H1 (cell line): ENCODE data around the gene FANK1. TPM values are rescaled to one million over a fixed set of nuclear protein-coding genes. Genes with fewer than 3 reads are reported as not detected.

ENCODE experiments used
- CTCF ChIA-PET: fragments of 300-600 bp; sonication (Branson Sonifier 250); formaldehyde crosslinking; loops from one replicate; lab custom pipeline; 2021; ENCODE audit not compliant: partially characterized antibody; lab: Charles Lee
- POLR2A ChIA-PET: fragments of 300-600 bp; sonication (Branson Sonifier 250); formaldehyde crosslinking; loops from one replicate; lab custom pipeline; 2021; ENCODE audit warnings: inconsistent platforms; ENCODE audit not compliant: partially characterized antibody; lab: Charles Lee
- DNase-seq, 2 experiments: peaks; one replicate each; pipeline versions ENCODE4 v3.0.0 to v3.0.0-alpha.2; 2010 to 2022; ENCODE audit warnings: low spot score in 2 of 2, low read depth in 1 of 2, mixed read lengths in 1 of 2
- FAIRE-seq: peaks from 2 replicates; lab custom pipeline; 2011; peaks lifted over from hg19 to GRCh38; lab: Jason Lieb, UNC
- H2AFZ ChIP-seq: 2 replicates; pipeline ENCODE4 v1.8.1; 2012; ENCODE audit warnings: low read length, inconsistent platforms
- H2AK5ac ChIP-seq: 2 replicates; pipeline ENCODE4 v1.6.1; 2013; ENCODE audit warnings: low read depth, low read length
- H2BK120ac ChIP-seq: replicated peaks from 2 replicates; pipeline ENCODE3; 2013; ENCODE audit warnings: low read depth, low read length, inconsistent platforms
- H2BK12ac ChIP-seq: 2 replicates; pipeline ENCODE4 v1.6.1; 2013; ENCODE audit warnings: low read depth, low read length
- H2BK15ac ChIP-seq: 2 replicates; pipeline ENCODE4 v1.6.1; 2013; ENCODE audit warnings: low read length
- H2BK20ac ChIP-seq: 2 replicates; pipeline ENCODE4 v1.6.1; 2013; ENCODE audit warnings: low read length
- H2BK5ac ChIP-seq: 2 replicates; pipeline ENCODE4 v1.6.1; 2013; ENCODE audit warnings: low read depth, low read length
- H3K14ac ChIP-seq: 2 replicates; pipeline ENCODE4 v1.6.1; 2013; ENCODE audit warnings: inconsistent platforms; ENCODE audit not compliant: insufficient read length
- H3K18ac ChIP-seq: 2 replicates; pipeline ENCODE4 v1.6.1; 2013; ENCODE audit warnings: low read length; ENCODE audit errors: extremely low read depth
- H3K23ac ChIP-seq: 2 replicates; pipeline ENCODE4 v1.6.1; 2013; ENCODE audit warnings: inconsistent platforms; ENCODE audit not compliant: insufficient read length
- H3K23me2 ChIP-seq: 2 replicates; pipeline ENCODE4 v1.6.1; 2013; ENCODE audit warnings: low read depth, low read length
- H3K27ac ChIP-seq: 2 replicates; pipeline ENCODE4 v1.6.1; 2011; ENCODE audit warnings: low read depth, low read length, inconsistent platforms
- H3K27me3 ChIP-seq, 4 experiments: replicated peaks in 1 of 4; 1 replicate in 1 of 4; 2 replicates in 3 of 4; pipeline versions ENCODE4 v1.6.1 to v1.8.1; 2011 to 2013; ENCODE audit warnings: low read length in 3 of 4, mild to moderate bottlenecking in 3 of 4, inconsistent platforms in 2 of 4, mixed read lengths in 2 of 4, moderate library complexity in 1 of 4; ENCODE audit not compliant: control insufficient read depth in 3 of 4, insufficient read depth in 3 of 4; ENCODE audit errors: extremely low read depth in 1 of 4
- H3K36me3 ChIP-seq, 4 experiments: 2 replicates each; pipeline versions ENCODE4 v1.6.1 to v1.8.1; 2011 to 2013; ENCODE audit warnings: mild to moderate bottlenecking in 4 of 4, low read length in 3 of 4, moderate library complexity in 2 of 4, control low read depth in 1 of 4, inconsistent platforms in 1 of 4; ENCODE audit not compliant: insufficient read depth in 4 of 4, control insufficient read depth in 2 of 4
- H3K4ac ChIP-seq: replicated peaks from 2 replicates; pipeline ENCODE3; 2013; ENCODE audit warnings: low read length, low read depth, mixed read lengths, inconsistent platforms; ENCODE audit not compliant: insufficient read length
- H3K4me1 ChIP-seq, 4 experiments: replicated peaks in 1 of 4; 1 replicate in 1 of 4; 2 replicates in 3 of 4; pipeline versions ENCODE4 v1.6.1 to v1.8.1; 2011 to 2013; ENCODE audit warnings: low read length in 3 of 4, inconsistent platforms in 2 of 4, mixed read lengths in 1 of 4; ENCODE audit not compliant: insufficient read depth in 4 of 4, control insufficient read depth in 3 of 4
- H3K4me2 ChIP-seq, 2 experiments: 2 replicates each; pipeline versions ENCODE4 v1.6.1 to v1.8.1; 2011 to 2013; ENCODE audit warnings: low read depth in 2 of 2, low read length in 2 of 2, control low read depth in 1 of 2, inconsistent platforms in 1 of 2, mild to moderate bottlenecking in 1 of 2; ENCODE audit not compliant: insufficient read depth in 1 of 2
- H3K4me3 ChIP-seq, 4 experiments: fragments of 200-600, 300-600 bp in 1 of 4; sonication (generic), shearing (Covaris generic), sonication (Bioruptor Twin) in 1 of 4; 2 replicates each; pipeline versions ENCODE4 v1.5.1 to v1.8.1; 2011 to 2016; ENCODE audit warnings: low read length in 4 of 4, low read depth in 3 of 4, control low read depth in 2 of 4, inconsistent platforms in 2 of 4, mild to moderate bottlenecking in 2 of 4, mixed read lengths in 1 of 4, moderate library complexity in 1 of 4; ENCODE audit not compliant: insufficient read depth in 2 of 4; ENCODE audit errors: extremely low read depth in 1 of 4
- H3K56ac ChIP-seq: replicated peaks from 2 replicates; pipeline ENCODE3; 2013; ENCODE audit warnings: low read depth, mild to moderate bottlenecking, mixed read lengths, low read length, inconsistent platforms; ENCODE audit not compliant: insufficient read length
- H3K79me1 ChIP-seq: 2 replicates; pipeline ENCODE4 v1.6.1; 2013; ENCODE audit warnings: low read depth, low read length, control low read depth
- H3K79me2 ChIP-seq, 2 experiments: 2 replicates each; pipeline versions ENCODE4 v1.6.1 to v1.8.1; 2012 to 2013; ENCODE audit warnings: low read length in 2 of 2, mild to moderate bottlenecking in 2 of 2, inconsistent platforms in 1 of 2; ENCODE audit not compliant: insufficient read depth in 2 of 2, control insufficient read depth in 1 of 2
- H3K9ac ChIP-seq, 4 experiments: replicated peaks in 1 of 4; 1 replicate in 1 of 4; 2 replicates in 3 of 4; pipeline versions ENCODE4 v1.6.1 to v1.8.1; 2011 to 2013; ENCODE audit warnings: low read depth in 3 of 4, low read length in 3 of 4, control low read depth in 2 of 4, mild to moderate bottlenecking in 2 of 4, moderate library complexity in 2 of 4, inconsistent platforms in 1 of 4; ENCODE audit errors: extremely low read depth in 1 of 4
- H3K9me3 ChIP-seq, 2 experiments: 2 replicates each; pipeline versions ENCODE4 v1.6.1 to v1.8.1; 2012 to 2013; ENCODE audit warnings: mild to moderate bottlenecking in 2 of 2, moderate library complexity in 2 of 2, control low read depth in 1 of 2, inconsistent platforms in 1 of 2, low read depth in 1 of 2, low read length in 1 of 2, mixed read lengths in 1 of 2; ENCODE audit not compliant: insufficient read depth in 2 of 2
- H4K20me1 ChIP-seq, 2 experiments: replicated peaks in 1 of 2; 2 replicates each; pipeline versions ENCODE3 to v1.8.1; 2011 to 2013; ENCODE audit warnings: inconsistent platforms in 2 of 2, low read length in 2 of 2, mild to moderate bottlenecking in 1 of 2; ENCODE audit not compliant: insufficient read depth in 2 of 2, control insufficient read depth in 1 of 2
- H4K5ac ChIP-seq: 2 replicates; pipeline ENCODE4 v1.6.1; 2013; ENCODE audit warnings: low read length, low read depth, mixed read lengths, inconsistent platforms; ENCODE audit not compliant: insufficient read length
- H4K8ac ChIP-seq: 2 replicates; pipeline ENCODE4 v1.8.0; 2013; ENCODE audit warnings: mild to moderate bottlenecking, moderate library complexity, low read length, inconsistent platforms; ENCODE audit not compliant: insufficient read depth; ENCODE audit errors: extremely low read depth
- H4K91ac ChIP-seq: replicated peaks from 2 replicates; pipeline ENCODE3; 2013; ENCODE audit warnings: low read length, mixed read lengths, inconsistent platforms; ENCODE audit not compliant: insufficient read length
- BRCA1 ChIP-seq: IDR thresholded peaks from 2 replicates; pipeline ENCODE4 v1.6.1; 2012; ENCODE audit warnings: low read depth, low read length, improper control_type of control experiment
- CHD1 ChIP-seq: IDR thresholded peaks from 2 replicates; pipeline ENCODE4 v1.6.1; 2012; ENCODE audit warnings: low read depth, low read length, improper control_type of control experiment
- CTBP2 ChIP-seq: IDR thresholded peaks from 2 replicates; pipeline ENCODE4 v1.7.0; 2011; ENCODE audit warnings: borderline replicate concordance, mild to moderate bottlenecking, moderate library complexity, mixed read lengths, low read length; ENCODE audit not compliant: insufficient read depth, insufficient read length
- RAD21 ChIP-seq, 2 experiments: IDR thresholded peaks in 1 of 2; conservative IDR thresholded peaks in 1 of 2; 2 replicates each; pipeline ENCODE4 v1.6.1; 2011; ENCODE audit warnings: low read depth in 2 of 2, low read length in 2 of 2, improper control_type of control experiment in 1 of 2, inconsistent platforms in 1 of 2, mild to moderate bottlenecking in 1 of 2, moderate library complexity in 1 of 2
- WGBS, 2 experiments: shearing (Covaris generic) in 1 of 2; methylation state at CpG; one replicate each; pipeline versions ENCODE4 v1.1.6 to v1.1.7; 2013 to 2015; ENCODE audit warnings: low lambda C conversion rate in 2 of 2, mixed read lengths in 2 of 2, inconsistent platforms in 1 of 2, low coverage in 1 of 2, missing lambda C conversion rate in 1 of 2; ENCODE audit not compliant: insufficient replicate concordance in 2 of 2, insufficient coverage in 1 of 2, insufficient read length in 1 of 2; ENCODE audit errors: extremely low coverage in 1 of 2, missing lambda C conversion rate in 1 of 2; 5-methylcytosine and 5-hydroxymethylcytosine counted together
- polyA plus RNA-seq, 7 experiments: library from polyadenylated mRNA; depleted of rRNA in 3 of 7; stranded (reverse) in 5 of 7; unstranded in 2 of 7; fragments of >200 nt in 5 of 7; fragments of 200-250 nt in 2 of 7; gene quantifications; 1 replicate in 5 of 7; 2 replicates in 1 of 7; 4 replicates in 1 of 7; pipeline versions ENCODE4 v1.2.1 to v1.2.3, GENCODE V29; 2011 to 2013; ENCODE audit warnings: missing spikeins in 2 of 7, mixed read lengths in 2 of 7
- total RNA-seq: library from RNA; stranded (reverse); fragmentation: NEBNext Ultra II Directional; extraction: Animal tissue kit (Norgen Biotek cat#: 25700); gene quantifications from 2 replicates; pipeline ENCODE4 v1.2.1, GENCODE V29; 2021
- TF ChIP-seq, protein P1 (sequence below): IDR thresholded peaks from 2 replicates; pipeline ENCODE4 v1.6.1; 2011; ENCODE audit warnings: low read length, improper control_type of control experiment

The FANK1 gene
- total and polyA plus RNA-seq, 2 of the 8 experiments (the other 6 are each of a cell fraction or from before 2014, with no cell fraction given), result 1.2 TPM; not detected in 1

DNA sequence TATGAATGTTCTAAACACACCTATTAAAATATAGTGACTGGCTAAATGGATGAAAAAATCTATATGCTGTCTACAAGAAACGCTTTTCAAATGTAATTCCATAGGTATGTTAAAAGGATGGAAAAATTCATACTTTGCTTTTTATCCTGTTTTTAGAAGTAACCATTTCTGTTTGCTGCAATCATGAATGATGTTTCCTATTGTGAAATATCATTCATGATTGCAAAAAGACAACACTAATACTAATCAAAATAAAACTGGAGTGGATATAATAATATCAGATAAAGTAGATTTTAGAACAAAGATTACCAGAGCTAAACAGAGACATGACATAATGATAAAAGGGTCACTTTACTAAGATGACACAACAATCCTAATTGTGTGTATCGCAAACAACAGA lies 138.2 kb downstream of the FANK1 start:
- no peak overlapping the region for H3K23ac ChIP-seq
- H2BK15ac ChIP-seq, result no peak overlapping the region
- H3K9me3 ChIP-seq, result 0 out of 4 replicates have a peak, but pooled peaks cover 0 to 3% of the 10 kb centered on the region in 2 experiments
- no peak overlapping the region for H4K5ac ChIP-seq
- no peaks in the 10 kb centered on the region for H3K79me2 ChIP-seq
- no peak overlapping the region for H3K9ac ChIP-seq
- no peak overlapping the region for H3K27ac ChIP-seq
- H2BK5ac ChIP-seq, result no peak overlapping the region
- no peak overlapping the region for H3K4ac ChIP-seq
- no peak overlapping the region for H4K91ac ChIP-seq
- no peak overlapping the region for H3K56ac ChIP-seq
- no peak overlapping the region for H2BK20ac ChIP-seq
- ChIA-PET CTCF (interaction anchor here (0.8 kb wide), 1 partner anchor 14 kb away, joined by 3 read pairs; no protein-coding TSS in a partner anchor), POLR2A (no interaction called here)
- H3K36me3 ChIP-seq, result no peaks in the 10 kb centered on the region; a peak in 1 of 8 replicates
- H2BK120ac ChIP-seq, result no peak overlapping the region
- no peak overlapping the region for H3K18ac ChIP-seq
- no peak overlapping the region for H3K4me2 ChIP-seq
- peaks cover 0 to 5% (median 3%) of the 10 kb centered on the region in 4 experiments; a peak in 1 of 7 replicates for H3K4me1 ChIP-seq
- no peak for DNase-seq
- H4K20me1 ChIP-seq, result no peaks in the 10 kb centered on the region
- H3K27me3 ChIP-seq, result no peaks in the 10 kb centered on the region
- H3K23me2 ChIP-seq, result no peaks in the 10 kb centered on the region
- no peaks in the 10 kb centered on the region for H3K79me1 ChIP-seq
- H2BK12ac ChIP-seq, result no peak overlapping the region
- TF ChIP-seq CHD1 (no peak), CTBP2 (no peak), BRCA1 (no peak), RAD21 (IDR thresholded peaks at IDR 0.05 in 1 of 2, conservative IDR thresholded peaks at IDR 0.05 in 1 of 2; ENCODE audit: low read depth in 2 of 2, low read length in 2 of 2) (no peak)
- TF ChIP-seq, protein P1, sequence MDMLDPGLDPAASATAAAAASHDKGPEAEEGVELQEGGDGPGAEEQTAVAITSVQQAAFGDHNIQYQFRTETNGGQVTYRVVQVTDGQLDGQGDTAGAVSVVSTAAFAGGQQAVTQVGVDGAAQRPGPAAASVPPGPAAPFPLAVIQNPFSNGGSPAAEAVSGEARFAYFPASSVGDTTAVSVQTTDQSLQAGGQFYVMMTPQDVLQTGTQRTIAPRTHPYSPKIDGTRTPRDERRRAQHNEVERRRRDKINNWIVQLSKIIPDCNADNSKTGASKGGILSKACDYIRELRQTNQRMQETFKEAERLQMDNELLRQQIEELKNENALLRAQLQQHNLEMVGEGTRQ, result no peak
- H2AK5ac ChIP-seq, result no peak overlapping the region
- no peak for FAIRE-seq
- H2AFZ ChIP-seq, result no peak overlapping the region
- H3K4me3 ChIP-seq, result no peak overlapping the region
- no peak overlapping the region for H4K8ac ChIP-seq
- no peak overlapping the region for H3K14ac ChIP-seq
- 87% methylated on average over 2 of the region's 2 CpGs; no CpG with 5 or more reads in 1 of the 2 experiments for WGBS, 2 experiments
